ENCODE data around the gene NPPB. TPM values are rescaled to one million over a fixed set of nuclear protein-coding genes. Genes with fewer than 3 reads are reported as not detected.
"Not testable (repeated sequence)": the region's sequence is repeated elsewhere in the genome, so short reads cannot be mapped to it uniquely, and the experiment has no call there.

NPPB gene
- total RNA-seq (not detected), polyA plus RNA-seq (not detected)

- H3K27me3 Mint-ChIP-seq: peaks cover 41% of the 10 kb centered on the region
- DNase-seq (no peak), ATAC-seq (ENCODE audit: low read depth in 2 of 2) (no peak)
- no peaks in the 10 kb centered on the region for H3K36me3 Mint-ChIP-seq
- Histone ChIP-seq H3K36me3 (ENCODE audit: control insufficient read depth, insufficient read depth, low read length) (no peaks in the 10 kb centered on the region), H3K4me1 (ENCODE audit: control insufficient read depth, insufficient read depth, low read length, poor library complexity, severe bottlenecking) (no peaks in the 10 kb centered on the region), H3K4me3 (ENCODE audit: low read depth, low read length) (no peak within 1 kb of the TSS), H3K27me3 (ENCODE audit: control insufficient read depth, insufficient read depth, low read length) (peaks cover 14% of the 10 kb centered on the region), H3K27ac (ENCODE audit: insufficient read depth, low read length, poor library complexity, severe bottlenecking) (no peak within 1 kb of the TSS), H3K9me3 (ENCODE audit: control insufficient read depth in 2 of 2, low read length in 2 of 2) (no peaks in the 10 kb centered on the region)
- H3K27ac Mint-ChIP-seq: no peak within 1 kb of the TSS
- no peaks in the 10 kb centered on the region for H3K4me1 Mint-ChIP-seq
- no peak within 1 kb of the TSS for H3K4me3 Mint-ChIP-seq
- no peaks in the 10 kb centered on the region for H3K9me3 Mint-ChIP-seq
These were observed at the start of gene NPPB for GRCh38 chr1:11858613-11858967. TSS of gene NPPB (minus strand) at chr1:11858945. CDS start at chr1:11858833, 112 bp downstream.

GRCh38 chr1:11908095-11908675 is 49.4 kb upstream of the NPPB start:
- Histone ChIP-seq H3K4me1 (ENCODE audit: control insufficient read depth, insufficient read depth, low read length, poor library complexity, severe bottlenecking) (peaks cover 30% of the 10 kb centered on the region), H3K9me3 (ENCODE audit: control insufficient read depth in 2 of 2, low read length in 2 of 2) (no peaks in the 10 kb centered on the region), H3K27ac (ENCODE audit: insufficient read depth, low read length, poor library complexity, severe bottlenecking) (peak overlapping the region; percentile 99), H3K36me3 (ENCODE audit: control insufficient read depth, insufficient read depth, low read length) (no peaks in the 10 kb centered on the region), H3K27me3 (ENCODE audit: control insufficient read depth, insufficient read depth, low read length) (no peaks in the 10 kb centered on the region), H3K4me3 (ENCODE audit: low read depth, low read length) (peak overlapping the region; percentile 87)
- H3K27ac Mint-ChIP-seq: peak overlapping the region; percentile 100
- ATAC-seq (ENCODE audit: low read depth in 2 of 2) (peak; percentile 54), DNase-seq (peak; percentile 63 to 95 (median 93))
- H3K9me3 Mint-ChIP-seq: peaks cover 0 to 4% (median 0%) of the 10 kb centered on the region in 7 donors
- H3K36me3 Mint-ChIP-seq: no peaks in the 10 kb centered on the region
- peaks cover 7 to 44% (median 23%) of the 10 kb centered on the region in 4 donors for H3K4me1 Mint-ChIP-seq
- H3K27me3 Mint-ChIP-seq: peaks cover 25% of the 10 kb centered on the region
- H3K4me3 Mint-ChIP-seq: peak overlapping the region; percentile 93 to 98 (median 94)

GRCh38 chr1:11907275-11908094 is 48.7 kb upstream of the NPPB start:
- Histone ChIP-seq H3K4me1 (ENCODE audit: control insufficient read depth, insufficient read depth, low read length, poor library complexity, severe bottlenecking) (peaks cover 30% of the 10 kb centered on the region), H3K4me3 (ENCODE audit: low read depth, low read length) (peak overlapping the region; percentile 87), H3K27me3 (ENCODE audit: control insufficient read depth, insufficient read depth, low read length) (no peaks in the 10 kb centered on the region), H3K36me3 (ENCODE audit: control insufficient read depth, insufficient read depth, low read length) (no peaks in the 10 kb centered on the region), H3K9me3 (ENCODE audit: control insufficient read depth in 2 of 2, low read length in 2 of 2) (no peaks in the 10 kb centered on the region), H3K27ac (ENCODE audit: insufficient read depth, low read length, poor library complexity, severe bottlenecking) (peak overlapping the region; percentile 99)
- Mint-ChIP-seq H3K4me3 (peak overlapping the region; percentile 93 to 98 (median 94)), H3K27me3 (peaks cover 25% of the 10 kb centered on the region), H3K9me3 (peaks cover 0 to 4% (median 0%) of the 10 kb centered on the region in 7 donors), H3K27ac (peak overlapping the region; percentile 100), H3K4me1 (peaks cover 7 to 44% (median 23%) of the 10 kb centered on the region in 4 donors), H3K36me3 (no peaks in the 10 kb centered on the region)
- peak; percentile 86 to 96 (median 96) for DNase-seq
- peak; percentile 68 to 77 for ATAC-seq (ENCODE audit: low read depth in 2 of 2)

GRCh38 chr1:11906870-11907269 is 48.1 kb upstream of the NPPB start:
- peak overlapping the region in 1 of 3 donors; percentile 84 for H3K27ac Mint-ChIP-seq

GRCh38 chr1:11904978-11905377 is 46.2 kb upstream of the NPPB start:
- H3K4me1 ChIP-seq (ENCODE audit: control insufficient read depth, insufficient read depth, low read length, poor library complexity, severe bottlenecking): peaks cover 30% of the 10 kb centered on the region
- Mint-ChIP-seq H3K27me3 (peaks cover 39% of the 10 kb centered on the region), H3K4me1 (peaks cover 6 to 34% (median 22%) of the 10 kb centered on the region in 4 donors), H3K27ac (peak overlapping the region in 1 of 3 donors; percentile 4), H3K4me3 (peak overlapping the region in 1 of 4 donors; percentile 8), H3K36me3 (no peaks in the 10 kb centered on the region), H3K9me3 (peaks cover 0 to 4% (median 0%) of the 10 kb centered on the region in 7 donors)
- H3K9me3 ChIP-seq (ENCODE audit: control insufficient read depth in 2 of 2, low read length in 2 of 2): no peaks in the 10 kb centered on the region
- H3K27me3 ChIP-seq (ENCODE audit: control insufficient read depth, insufficient read depth, low read length): peaks cover 2% of the 10 kb centered on the region
- no peak overlapping the region for H3K4me3 ChIP-seq (ENCODE audit: low read depth, low read length)
- no peaks in the 10 kb centered on the region for H3K36me3 ChIP-seq (ENCODE audit: control insufficient read depth, insufficient read depth, low read length)
- no peak for DNase-seq
- no peak for ATAC-seq (ENCODE audit: low read depth in 2 of 2)
- no peak overlapping the region for H3K27ac ChIP-seq (ENCODE audit: insufficient read depth, low read length, poor library complexity, severe bottlenecking)

More at GRCh38 chr1:11906870-11907269, 48.1 kb upstream of the NPPB start:
- Mint-ChIP-seq H3K4me3 (no peak overlapping the region), H3K4me1 (peaks cover 7 to 42% (median 23%) of the 10 kb centered on the region in 4 donors), H3K9me3 (peaks cover 0 to 4% (median 0%) of the 10 kb centered on the region in 7 donors), H3K36me3 (no peaks in the 10 kb centered on the region), H3K27me3 (peaks cover 25% of the 10 kb centered on the region)
- H3K4me3 ChIP-seq (ENCODE audit: low read depth, low read length): no peak overlapping the region
- H3K9me3 ChIP-seq (ENCODE audit: control insufficient read depth in 2 of 2, low read length in 2 of 2): no peaks in the 10 kb centered on the region
- peaks cover 30% of the 10 kb centered on the region for H3K4me1 ChIP-seq (ENCODE audit: control insufficient read depth, insufficient read depth, low read length, poor library complexity, severe bottlenecking)
- no peak overlapping the region for H3K27ac ChIP-seq (ENCODE audit: insufficient read depth, low read length, poor library complexity, severe bottlenecking)
- DNase-seq (no peak), ATAC-seq (ENCODE audit: low read depth in 2 of 2) (no peak)
- H3K36me3 ChIP-seq (ENCODE audit: control insufficient read depth, insufficient read depth, low read length): no peaks in the 10 kb centered on the region
- no peaks in the 10 kb centered on the region for H3K27me3 ChIP-seq (ENCODE audit: control insufficient read depth, insufficient read depth, low read length)

GRCh38 chr1:11904156-11904555 is 45.4 kb upstream of the NPPB start:
- not testable (repeated sequence) for H3K4me3 ChIP-seq (ENCODE audit: low read depth, low read length); H3K27me3 ChIP-seq (ENCODE audit: control insufficient read depth, insufficient read depth, low read length); H3K36me3 ChIP-seq (ENCODE audit: control insufficient read depth, insufficient read depth, low read length); H3K27ac Mint-ChIP-seq; H3K9me3 ChIP-seq (ENCODE audit: control insufficient read depth in 2 of 2, low read length in 2 of 2); H3K27ac ChIP-seq (ENCODE audit: insufficient read depth, low read length, poor library complexity, severe bottlenecking); ATAC-seq (ENCODE audit: low read depth in 2 of 2); H3K4me3 Mint-ChIP-seq; H3K9me3 Mint-ChIP-seq; H3K36me3 Mint-ChIP-seq; DNase-seq
- peaks cover 41% of the 10 kb centered on the region for H3K27me3 Mint-ChIP-seq
- H3K4me1 ChIP-seq (ENCODE audit: control insufficient read depth, insufficient read depth, low read length, poor library complexity, severe bottlenecking): peaks cover 25% of the 10 kb centered on the region
- peaks cover 0 to 28% (median 20%) of the 10 kb centered on the region in 4 donors for H3K4me1 Mint-ChIP-seq

GRCh38 chr1:11903210-11903609 is 44.5 kb upstream of the NPPB start:
- peaks cover 6% of the 10 kb centered on the region for H3K27me3 ChIP-seq (ENCODE audit: control insufficient read depth, insufficient read depth, low read length)
- no peak for DNase-seq

More at GRCh38 chr1:11903210-11903609, 44.5 kb upstream of the NPPB start:
- ATAC-seq (ENCODE audit: low read depth in 2 of 2): no peak
- Mint-ChIP-seq H3K27ac (no peak overlapping the region), H3K4me3 (no peak overlapping the region), H3K9me3 (peaks cover 0 to 4% (median 0%) of the 10 kb centered on the region in 7 donors), H3K27me3 (peaks cover 47% of the 10 kb centered on the region), H3K4me1 (peaks cover 0 to 28% (median 19%) of the 10 kb centered on the region in 4 donors), H3K36me3 (no peaks in the 10 kb centered on the region)
- H3K27ac ChIP-seq (ENCODE audit: insufficient read depth, low read length, poor library complexity, severe bottlenecking): no peak overlapping the region
- H3K36me3 ChIP-seq (ENCODE audit: control insufficient read depth, insufficient read depth, low read length): no peaks in the 10 kb centered on the region
- no peak overlapping the region for H3K4me3 ChIP-seq (ENCODE audit: low read depth, low read length)
- no peaks in the 10 kb centered on the region for H3K9me3 ChIP-seq (ENCODE audit: control insufficient read depth in 2 of 2, low read length in 2 of 2)
- peaks cover 15% of the 10 kb centered on the region for H3K4me1 ChIP-seq (ENCODE audit: control insufficient read depth, insufficient read depth, low read length, poor library complexity, severe bottlenecking)
